ENCODE data around the gene AGFG1.

The AGFG1 gene

GRCh38 chr2:227462462-227462951 is 9.4 kb upstream of the AGFG1 start:
- no peak overlapping the region for H3K4me3 ChIP-seq (ENCODE audit: insufficient read length, low read depth)
- DNase-seq (ENCODE audit: low read depth, low spot score) = no peak
- H3K36me3 ChIP-seq (ENCODE audit: insufficient read depth, insufficient read length, low read length) = no peaks in the 10 kb centered on the region
- H3K9me3 ChIP-seq (ENCODE audit: insufficient read depth, low read length) = no peaks in the 10 kb centered on the region
- H3K27me3 ChIP-seq (ENCODE audit: insufficient read depth, insufficient read length) = no peaks in the 10 kb centered on the region
- H3K4me1 ChIP-seq (ENCODE audit: insufficient read depth, insufficient read length) = peaks cover 6% of the 10 kb centered on the region
- TF ChIP-seq ZNF274 (IDR thresholded peaks at IDR 0.05; ENCODE audit: low read depth, low read length) = no peak
- no peak for TF ChIP-seq SUZ12 (IDR thresholded peaks at IDR 0.05; ENCODE audit: extremely low read depth, insufficient read depth, insufficient read length)
- TF ChIP-seq YY1 (IDR thresholded peaks at IDR 0.05; ENCODE audit: insufficient read depth, insufficient read length) = no peak
- H3K9ac ChIP-seq (ENCODE audit: insufficient read length, low read depth) = no peak overlapping the region

GRCh38 chr2:227462972-227463931 is 8.7 kb upstream of the AGFG1 start:
- no peak for TF ChIP-seq SUZ12 (IDR thresholded peaks at IDR 0.05; ENCODE audit: extremely low read depth, insufficient read depth, insufficient read length)
- TF ChIP-seq YY1 (IDR thresholded peaks at IDR 0.05; ENCODE audit: insufficient read depth, insufficient read length) = no peak
- TF ChIP-seq ZNF274 (IDR thresholded peaks at IDR 0.05; ENCODE audit: low read depth, low read length) = no peak
- DNase-seq (ENCODE audit: low read depth, low spot score) = no peak
- Histone ChIP-seq H3K9me3 (ENCODE audit: insufficient read depth, low read length) (no peaks in the 10 kb centered on the region), H3K27me3 (ENCODE audit: insufficient read depth, insufficient read length) (no peaks in the 10 kb centered on the region), H3K4me3 (ENCODE audit: insufficient read length, low read depth) (no peak overlapping the region), H3K4me1 (ENCODE audit: insufficient read depth, insufficient read length) (peaks cover 6% of the 10 kb centered on the region), H3K36me3 (ENCODE audit: insufficient read depth, insufficient read length, low read length) (no peaks in the 10 kb centered on the region), H3K9ac (ENCODE audit: insufficient read length, low read depth) (no peak overlapping the region)

GRCh38 chr2:227464361-227464760 is 7.6 kb upstream of the AGFG1 start:
- Histone ChIP-seq H3K4me3 (ENCODE audit: insufficient read length, low read depth) (no peak overlapping the region), H3K27me3 (ENCODE audit: insufficient read depth, insufficient read length) (no peaks in the 10 kb centered on the region), H3K9ac (ENCODE audit: insufficient read length, low read depth) (no peak overlapping the region), H3K9me3 (ENCODE audit: insufficient read depth, low read length) (no peaks in the 10 kb centered on the region), H3K36me3 (ENCODE audit: insufficient read depth, insufficient read length, low read length) (no peaks in the 10 kb centered on the region), H3K4me1 (ENCODE audit: insufficient read depth, insufficient read length) (peaks cover 6% of the 10 kb centered on the region)
- TF ChIP-seq SUZ12 (IDR thresholded peaks at IDR 0.05; ENCODE audit: extremely low read depth, insufficient read depth, insufficient read length) (no peak), YY1 (IDR thresholded peaks at IDR 0.05; ENCODE audit: insufficient read depth, insufficient read length) (no peak), ZNF274 (IDR thresholded peaks at IDR 0.05; ENCODE audit: low read depth, low read length) (no peak)
- no peak for DNase-seq (ENCODE audit: low read depth, low spot score)

DNA sequence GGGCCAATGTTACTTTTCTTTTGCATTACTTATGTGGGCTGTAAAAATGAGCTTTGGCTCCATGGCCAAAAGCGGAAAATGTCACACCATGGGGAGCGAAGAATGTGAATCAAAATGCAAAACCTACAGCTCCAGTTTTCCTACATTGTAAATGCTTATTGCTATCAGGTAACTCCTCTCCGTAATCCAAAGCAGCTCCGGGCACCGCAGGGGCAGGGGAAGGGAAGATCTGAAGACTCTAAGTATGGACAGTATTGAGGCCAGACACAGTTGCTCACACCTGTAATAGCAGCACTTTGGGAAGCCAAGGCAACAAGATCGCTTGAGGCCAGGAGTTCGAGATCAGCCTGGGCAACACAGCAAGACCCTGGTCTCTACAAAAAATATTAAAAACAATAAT is 7.1 kb upstream of the AGFG1 start:
- peaks cover 6% of the 10 kb centered on the region for H3K4me1 ChIP-seq (ENCODE audit: insufficient read depth, insufficient read length)
- H3K36me3 ChIP-seq (ENCODE audit: insufficient read depth, insufficient read length, low read length) = no peaks in the 10 kb centered on the region
- H3K9me3 ChIP-seq (ENCODE audit: insufficient read depth, low read length) = no peaks in the 10 kb centered on the region
- H3K9ac ChIP-seq (ENCODE audit: insufficient read length, low read depth) = no peak overlapping the region
- no peaks in the 10 kb centered on the region for H3K27me3 ChIP-seq (ENCODE audit: insufficient read depth, insufficient read length)
- no peak overlapping the region for H3K4me3 ChIP-seq (ENCODE audit: insufficient read length, low read depth)
- TF ChIP-seq ZNF274 (IDR thresholded peaks at IDR 0.05; ENCODE audit: low read depth, low read length) (no peak), SUZ12 (IDR thresholded peaks at IDR 0.05; ENCODE audit: extremely low read depth, insufficient read depth, insufficient read length) (no peak), YY1 (IDR thresholded peaks at IDR 0.05; ENCODE audit: insufficient read depth, insufficient read length) (no peak)
- no peak for DNase-seq (ENCODE audit: low read depth, low spot score)

DNA sequence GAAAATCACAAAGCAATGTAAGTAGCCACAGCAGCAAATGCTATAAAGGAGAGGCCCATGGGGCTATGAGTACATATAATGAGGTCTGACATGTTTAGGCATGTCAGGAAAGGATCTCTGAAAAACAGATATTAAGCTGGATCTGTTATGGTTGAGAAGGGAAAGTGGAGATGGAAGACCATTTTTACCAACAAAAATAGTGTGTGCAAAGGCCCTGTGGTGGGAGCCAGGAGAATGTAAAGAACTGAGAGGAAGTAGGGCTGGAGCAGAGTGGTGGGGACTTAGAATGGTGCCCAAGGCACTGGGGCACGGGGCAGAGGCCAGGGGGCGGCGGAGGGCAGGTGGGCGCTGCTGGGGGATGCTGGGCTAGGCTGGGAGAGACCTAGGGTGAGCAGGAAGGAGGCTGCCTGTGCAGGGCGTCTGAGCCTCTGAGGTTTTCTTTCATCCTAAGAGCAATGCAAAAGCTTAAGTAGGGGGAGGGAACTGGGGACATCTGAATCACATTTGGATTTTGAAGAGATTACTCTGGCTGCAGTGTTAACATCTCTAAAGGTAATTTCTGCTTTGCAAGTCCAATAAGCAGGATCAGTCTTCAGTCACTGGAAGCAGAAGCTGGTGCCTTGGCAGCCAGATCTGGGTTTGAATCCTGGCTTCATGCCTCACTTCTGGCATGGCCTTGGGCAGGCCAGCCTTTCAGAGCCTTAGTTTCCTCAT is 4.9 kb upstream of the AGFG1 start:
- Histone ChIP-seq H3K27me3 (ENCODE audit: insufficient read depth, insufficient read length) (no peaks in the 10 kb centered on the region), H3K4me3 (ENCODE audit: insufficient read length, low read depth) (no peak overlapping the region), H3K9ac (ENCODE audit: insufficient read length, low read depth) (peak overlapping the region; percentile 0), H3K9me3 (ENCODE audit: insufficient read depth, low read length) (no peaks in the 10 kb centered on the region), H3K4me1 (ENCODE audit: insufficient read depth, insufficient read length) (peaks cover 6% of the 10 kb centered on the region), H3K36me3 (ENCODE audit: insufficient read depth, insufficient read length, low read length) (no peaks in the 10 kb centered on the region)
- TF ChIP-seq SUZ12 (IDR thresholded peaks at IDR 0.05; ENCODE audit: extremely low read depth, insufficient read depth, insufficient read length) (no peak), YY1 (IDR thresholded peaks at IDR 0.05; ENCODE audit: insufficient read depth, insufficient read length) (no peak), ZNF274 (IDR thresholded peaks at IDR 0.05; ENCODE audit: low read depth, low read length) (no peak)
- DNase-seq (ENCODE audit: low read depth, low spot score) = no peak

- no peak overlapping the region for H3K9ac ChIP-seq (ENCODE audit: insufficient read length, low read depth)
- TF ChIP-seq ZNF274 (IDR thresholded peaks at IDR 0.05; ENCODE audit: low read depth, low read length) (no peak), YY1 (IDR thresholded peaks at IDR 0.05; ENCODE audit: insufficient read depth, insufficient read length) (no peak), SUZ12 (IDR thresholded peaks at IDR 0.05; ENCODE audit: extremely low read depth, insufficient read depth, insufficient read length) (no peak)
- no peak overlapping the region for H3K4me3 ChIP-seq (ENCODE audit: insufficient read length, low read depth)
- H3K36me3 ChIP-seq (ENCODE audit: insufficient read depth, insufficient read length, low read length) = peaks cover 6% of the 10 kb centered on the region
- no peaks in the 10 kb centered on the region for H3K9me3 ChIP-seq (ENCODE audit: insufficient read depth, low read length)
- no peak for DNase-seq (ENCODE audit: low read depth, low spot score)
- H3K27me3 ChIP-seq (ENCODE audit: insufficient read depth, insufficient read length) = no peaks in the 10 kb centered on the region
- peaks cover 8% of the 10 kb centered on the region for H3K4me1 ChIP-seq (ENCODE audit: insufficient read depth, insufficient read length)
Observed at GRCh38 chr2:227471412-227471811, 544 bp upstream of the AGFG1 start.
